Vagina (tissue), 2 donors: Measurements from ENCODE around the gene MAST4. TPM values are rescaled to one million over a fixed set of nuclear protein-coding genes. Genes with fewer than 3 reads are reported as not detected.

Experiments
- DNase-seq, 2 donors: peaks; one replicate each; pipeline ENCODE4 v3.0.0-alpha.2; 2017; ENCODE audit errors: extremely low spot score in 2 of 2
- H3K27ac ChIP-seq: fragments of 200-600 bp; sonication (generic); one replicate; pipeline ENCODE4 v1.5.1; 2019
- H3K27me3 ChIP-seq: fragments of 200-600 bp; sonication (generic); one replicate; pipeline ENCODE4 v1.5.1; 2019
- H3K36me3 ChIP-seq, 2 donors: fragments of 200-600 bp; sonication (generic); one replicate each; pipeline ENCODE4 v1.5.1; 2017 to 2019
- H3K4me1 ChIP-seq: fragments of 200-600 bp; sonication (generic); one replicate; pipeline ENCODE4 v1.5.1; 2019
- H3K4me3 ChIP-seq, 2 donors: fragments of 200-600 bp; sonication (generic); 1 replicate in 1 of 2; 2 replicates in 1 of 2; pipeline ENCODE4 v1.5.1; 2016 to 2019
- H3K9me3 ChIP-seq: fragments of 200-600 bp; sonication (generic); one replicate; pipeline ENCODE4 v1.5.1; 2019
- CTCF ChIP-seq, 3 experiments: fragments of 450-650 bp in 2 of 3; fragments of 200-600 bp in 1 of 3; sonication (generic) in 1 of 3; IDR thresholded peaks; one replicate each; pipeline ENCODE4 v1.5.1; 2017 to 2019; ENCODE audit warnings: antibody characterized with exemption in 3 of 3, mild to moderate bottlenecking in 2 of 3, moderate library complexity in 2 of 3
- POLR2A ChIP-seq, 2 donors: fragments of 450-650 bp; IDR thresholded peaks; one replicate each; pipeline ENCODE4 v1.6.1; 2017; ENCODE audit warnings: antibody characterized with exemption in 2 of 2, mild to moderate bottlenecking in 2 of 2, moderate library complexity in 2 of 2
- POLR2AphosphoS5 ChIP-seq, 2 donors: sonication (generic); formaldehyde crosslinking; IDR thresholded peaks; one replicate each; pipeline ENCODE4 v1.9.0; 2017; ENCODE audit warnings: antibody characterized with exemption in 2 of 2, mild to moderate bottlenecking in 2 of 2, low read depth in 1 of 2; ENCODE audit not compliant: insufficient read depth in 1 of 2
- intact Hi-C: fragments of 100-400 bp; cut with DNase I; formaldehyde crosslinking; loops from one replicate; pipeline ENCODE4 v1.15.1; 2023
- total RNA-seq: library from RNA; depleted of rRNA; stranded (reverse); fragments of >200 nt; gene quantifications from one replicate; pipeline ENCODE4 v1.2.3, GENCODE V29; 2016

MAST4 gene
- total RNA-seq, 1 donor from 2014 or later = 85.9 TPM

DNA sequence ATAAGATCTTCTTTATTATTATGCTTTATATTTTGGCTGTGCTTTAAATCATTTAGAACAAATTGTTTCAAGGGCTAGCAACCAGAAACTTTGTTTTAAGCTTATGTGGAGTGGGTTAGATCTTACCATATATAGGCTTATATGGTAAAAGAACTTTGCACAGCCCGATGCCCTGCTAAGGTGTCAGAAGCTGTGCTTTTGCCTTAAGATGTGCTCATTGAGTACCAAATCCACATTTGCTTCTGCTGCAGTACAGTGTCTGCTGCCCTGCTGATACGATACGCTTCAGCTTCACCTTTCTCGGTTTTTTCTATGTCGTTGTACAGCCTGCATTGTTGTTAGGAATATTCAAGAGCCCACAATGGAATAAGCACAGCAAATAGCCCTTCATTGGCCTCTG, 565.6 kb downstream of the MAST4 start:
- no peaks in the 10 kb centered on the region for H3K27me3 ChIP-seq
- DNase-seq = no peak
- H3K4me1 ChIP-seq = peaks cover 50% of the 10 kb centered on the region
- TF ChIP-seq CTCF (IDR thresholded peaks at IDR 0.05) (no peak), POLR2A (IDR thresholded peaks at IDR 0.05) (no peak)
- H3K36me3 ChIP-seq = peaks cover 0 to 33% of the 10 kb centered on the region in 2 donors
- no peaks in the 10 kb centered on the region for H3K9me3 ChIP-seq
- intact Hi-C loops = no loop called here
- no peak overlapping the region for H3K4me3 ChIP-seq
- peak overlapping the region; percentile 47 for H3K27ac ChIP-seq

DNA sequence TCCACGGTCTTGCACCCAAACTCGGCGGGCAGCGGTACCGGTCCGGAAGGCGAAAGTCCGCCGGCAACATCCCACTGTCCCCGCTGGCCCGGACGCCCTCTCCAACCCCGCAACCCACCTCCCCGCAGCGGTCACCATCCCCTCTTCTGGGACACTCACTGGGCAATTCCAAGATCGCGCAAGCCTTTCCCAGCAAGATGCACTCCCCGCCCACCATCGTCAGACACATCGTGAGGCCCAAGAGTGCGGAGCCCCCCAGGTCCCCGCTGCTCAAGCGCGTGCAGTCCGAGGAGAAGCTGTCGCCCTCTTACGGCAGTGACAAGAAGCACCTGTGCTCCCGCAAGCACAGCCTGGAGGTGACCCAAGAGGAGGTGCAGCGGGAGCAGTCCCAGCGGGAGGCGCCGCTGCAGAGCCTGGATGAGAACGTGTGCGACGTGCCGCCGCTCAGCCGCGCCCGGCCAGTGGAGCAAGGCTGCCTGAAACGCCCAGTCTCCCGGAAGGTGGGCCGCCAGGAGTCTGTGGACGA, 567.1 kb downstream of the MAST4 start:
- Histone ChIP-seq H3K36me3 (peaks cover 0 to 33% of the 10 kb centered on the region in 2 donors), H3K4me3 (no peak overlapping the region), H3K27ac (no peak overlapping the region), H3K4me1 (peaks cover 51% of the 10 kb centered on the region), H3K9me3 (no peaks in the 10 kb centered on the region), H3K27me3 (no peaks in the 10 kb centered on the region)
- no peak for DNase-seq
- TF ChIP-seq POLR2A (IDR thresholded peaks at IDR 0.05) (no peak), CTCF (IDR thresholded peaks at IDR 0.05) (no peak), POLR2AphosphoS5 (IDR thresholded peaks at IDR 0.05; ENCODE audit: insufficient read depth in 1 of 2, low read depth in 1 of 2) (no peak)
- intact Hi-C loops = no loop called here

DNA sequence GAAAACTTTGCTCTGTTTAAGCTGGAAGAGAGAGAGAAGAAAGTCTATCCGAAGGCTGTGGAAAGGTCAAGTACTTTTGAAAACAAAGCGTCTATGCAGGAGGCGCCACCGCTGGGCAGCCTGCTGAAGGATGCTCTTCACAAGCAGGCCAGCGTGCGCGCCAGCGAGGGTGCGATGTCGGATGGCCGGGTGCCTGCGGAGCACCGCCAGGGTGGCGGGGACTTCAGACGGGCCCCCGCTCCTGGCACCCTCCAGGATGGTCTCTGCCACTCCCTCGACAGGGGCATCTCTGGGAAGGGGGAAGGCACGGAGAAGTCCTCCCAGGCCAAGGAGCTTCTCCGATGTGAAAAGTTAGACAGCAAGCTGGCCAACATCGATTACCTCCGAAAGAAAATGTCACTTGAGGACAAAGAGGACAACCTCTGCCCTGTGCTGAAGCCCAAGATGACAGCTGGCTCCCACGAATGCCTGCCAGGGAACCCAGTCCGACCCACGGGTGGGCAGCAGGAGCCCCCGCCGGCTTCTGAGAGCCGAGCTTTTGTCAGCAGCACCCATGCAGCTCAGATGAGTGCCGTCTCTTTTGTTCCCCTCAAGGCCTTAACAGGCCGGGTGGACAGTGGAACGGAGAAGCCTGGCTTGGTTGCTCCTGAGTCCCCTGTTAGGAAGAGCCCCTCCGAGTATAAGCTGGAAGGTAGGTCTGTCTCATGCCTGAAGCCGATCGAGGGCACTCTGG, 567.8 kb downstream of the MAST4 start:
- intact Hi-C loops = no loop called here
- peaks cover 0 to 33% of the 10 kb centered on the region in 2 donors for H3K36me3 ChIP-seq

GRCh38 chr5:67164856-67165525, 568.8 kb downstream of the MAST4 start:
- no peak for DNase-seq
- no peaks in the 10 kb centered on the region for H3K27me3 ChIP-seq
- peaks cover 0 to 33% of the 10 kb centered on the region in 2 donors for H3K36me3 ChIP-seq
- peak overlapping the region; percentile 76 for H3K27ac ChIP-seq
- H3K4me1 ChIP-seq = peaks cover 45% of the 10 kb centered on the region
- no peaks in the 10 kb centered on the region for H3K9me3 ChIP-seq
- intact Hi-C loops = no loop called here
- no peak overlapping the region for H3K4me3 ChIP-seq
- TF ChIP-seq POLR2AphosphoS5 (IDR thresholded peaks at IDR 0.05; ENCODE audit: insufficient read depth in 1 of 2, low read depth in 1 of 2) (no peak), CTCF (IDR thresholded peaks at IDR 0.05) (no peak), POLR2A (IDR thresholded peaks at IDR 0.05) (no peak)

More for the DNA sequence above, 567.8 kb downstream of the MAST4 start:
- Histone ChIP-seq H3K27ac (no peak overlapping the region), H3K27me3 (no peaks in the 10 kb centered on the region), H3K4me1 (peaks cover 51% of the 10 kb centered on the region), H3K9me3 (no peaks in the 10 kb centered on the region), H3K4me3 (no peak overlapping the region)
- DNase-seq = no peak
- TF ChIP-seq POLR2AphosphoS5 (IDR thresholded peaks at IDR 0.05; ENCODE audit: insufficient read depth in 1 of 2, low read depth in 1 of 2) (no peak), CTCF (IDR thresholded peaks at IDR 0.05) (no peak), POLR2A (IDR thresholded peaks at IDR 0.05) (no peak)
